Mucosa of descending colon (tissue), 3 donors: Measurements from ENCODE around the gene MAF. TPM values are rescaled to one million over a fixed set of nuclear protein-coding genes. Genes with fewer than 3 reads are reported as not detected.
A peak's percentile ranks its signal among the peaks of the same experiment; 100 is the strongest.

Experiments
- ATAC-seq: fragments of 200-7000 bp; cut with Tn5 transposase; one replicate; pipeline ENCODE4 v1.9.1; 2020; ENCODE audit warnings: mild to moderate bottlenecking, moderate library complexity
- DNase-seq, 3 donors: peaks; one replicate each; pipeline ENCODE4 v3.0.0-alpha.2; 2020
- H3K36me3 ChIP-seq: fragments of 200-600 bp; one replicate; pipeline ENCODE4 v1.8.0; 2021; ENCODE audit warnings: low read depth, mild to moderate bottlenecking
- H3K4me1 ChIP-seq: fragments of 200-600 bp; one replicate; pipeline ENCODE4 v1.8.0; 2021; ENCODE audit warnings: low read depth, mild to moderate bottlenecking
- H3K4me3 ChIP-seq: fragments of 200-600 bp; one replicate; pipeline ENCODE4 v1.8.0; 2021; ENCODE audit warnings: mild to moderate bottlenecking
- H3K9me3 ChIP-seq: fragments of 200-600 bp; one replicate; pipeline ENCODE4 v1.8.0; 2021; ENCODE audit warnings: mild to moderate bottlenecking
- intact Hi-C, 2 donors: fragments of 100-400 bp; cut with DNase I in 1 of 2; cut with micrococcal nuclease in 1 of 2; formaldehyde crosslinking; loops; one replicate each; pipeline versions ENCODE4 v1.11.0 to v1.11.1; 2022; cut with DNase I, micrococcal nuclease
- total RNA-seq, 3 donors: library from RNA; stranded (reverse); fragmentation: NEBNext Ultra II Directional in 2 of 3; extraction: Animal tissue kit (Norgen Biotek cat#: 25700) in 2 of 3; gene quantifications; one replicate each; pipeline versions ENCODE4 v1.2.1 to v1.2.4, GENCODE V29; 2021 to 2023
- TF ChIP-seq, protein P1 (sequence below): fragments of 200-600 bp; IDR thresholded peaks from one replicate; pipeline ENCODE4 v1.8.0; 2022; ENCODE audit warnings: antibody characterized with exemption, mild to moderate bottlenecking
- donor health status: DM: no; HTN: no; CAD: no; lungs with moderate emphysema.
- donor health status: DM: no; HTN: no; CAD: no.
- donor health status: DM: no; HTN: yes; CAD: no.

Gene MAF
- total RNA-seq, 3 donors from 2014 or later: 17.7 to 48.1 (median 25.1) TPM

DNA sequence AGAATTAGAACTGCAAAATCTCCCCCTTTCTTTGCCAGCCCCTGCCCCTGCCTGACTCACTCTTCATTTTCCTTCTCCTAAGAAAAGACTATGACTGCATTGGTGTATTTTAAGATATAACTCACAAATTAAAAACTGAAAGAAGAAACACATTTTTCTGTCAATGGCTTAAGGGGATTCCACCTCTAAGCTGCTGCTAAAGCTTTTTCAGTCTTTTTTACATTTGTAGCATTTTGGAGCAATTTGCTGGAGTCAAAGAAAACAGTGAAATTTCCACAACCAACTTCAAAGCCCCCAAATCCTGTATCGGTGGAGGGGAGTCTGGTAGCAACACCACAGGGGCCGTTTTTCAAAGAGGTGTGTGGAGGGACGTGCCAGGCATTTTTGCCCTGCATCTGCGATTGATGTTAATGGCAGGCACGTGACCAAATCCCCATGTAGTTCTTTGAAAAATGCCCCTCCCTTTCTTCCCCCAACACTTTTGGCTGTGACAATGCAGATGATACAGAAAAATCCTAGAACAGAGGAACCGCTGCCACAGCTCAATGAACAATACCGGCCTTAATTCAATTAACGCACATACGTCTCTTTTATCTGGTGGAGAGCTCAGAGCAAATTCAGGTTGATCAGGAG, 28.5 kb downstream of the MAF start:
- Histone ChIP-seq H3K4me1 (no peaks in the 10 kb centered on the region), H3K36me3 (no peaks in the 10 kb centered on the region), H3K9me3 (no peaks in the 10 kb centered on the region), H3K4me3 (no peak overlapping the region)
- DNase-seq: no peak
- TF ChIP-seq, protein P1, sequence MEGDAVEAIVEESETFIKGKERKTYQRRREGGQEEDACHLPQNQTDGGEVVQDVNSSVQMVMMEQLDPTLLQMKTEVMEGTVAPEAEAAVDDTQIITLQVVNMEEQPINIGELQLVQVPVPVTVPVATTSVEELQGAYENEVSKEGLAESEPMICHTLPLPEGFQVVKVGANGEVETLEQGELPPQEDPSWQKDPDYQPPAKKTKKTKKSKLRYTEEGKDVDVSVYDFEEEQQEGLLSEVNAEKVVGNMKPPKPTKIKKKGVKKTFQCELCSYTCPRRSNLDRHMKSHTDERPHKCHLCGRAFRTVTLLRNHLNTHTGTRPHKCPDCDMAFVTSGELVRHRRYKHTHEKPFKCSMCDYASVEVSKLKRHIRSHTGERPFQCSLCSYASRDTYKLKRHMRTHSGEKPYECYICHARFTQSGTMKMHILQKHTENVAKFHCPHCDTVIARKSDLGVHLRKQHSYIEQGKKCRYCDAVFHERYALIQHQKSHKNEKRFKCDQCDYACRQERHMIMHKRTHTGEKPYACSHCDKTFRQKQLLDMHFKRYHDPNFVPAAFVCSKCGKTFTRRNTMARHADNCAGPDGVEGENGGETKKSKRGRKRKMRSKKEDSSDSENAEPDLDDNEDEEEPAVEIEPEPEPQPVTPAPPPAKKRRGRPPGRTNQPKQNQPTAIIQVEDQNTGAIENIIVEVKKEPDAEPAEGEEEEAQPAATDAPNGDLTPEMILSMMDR: no peak
- intact Hi-C loops: no loop called here
- no peak for ATAC-seq

DNA sequence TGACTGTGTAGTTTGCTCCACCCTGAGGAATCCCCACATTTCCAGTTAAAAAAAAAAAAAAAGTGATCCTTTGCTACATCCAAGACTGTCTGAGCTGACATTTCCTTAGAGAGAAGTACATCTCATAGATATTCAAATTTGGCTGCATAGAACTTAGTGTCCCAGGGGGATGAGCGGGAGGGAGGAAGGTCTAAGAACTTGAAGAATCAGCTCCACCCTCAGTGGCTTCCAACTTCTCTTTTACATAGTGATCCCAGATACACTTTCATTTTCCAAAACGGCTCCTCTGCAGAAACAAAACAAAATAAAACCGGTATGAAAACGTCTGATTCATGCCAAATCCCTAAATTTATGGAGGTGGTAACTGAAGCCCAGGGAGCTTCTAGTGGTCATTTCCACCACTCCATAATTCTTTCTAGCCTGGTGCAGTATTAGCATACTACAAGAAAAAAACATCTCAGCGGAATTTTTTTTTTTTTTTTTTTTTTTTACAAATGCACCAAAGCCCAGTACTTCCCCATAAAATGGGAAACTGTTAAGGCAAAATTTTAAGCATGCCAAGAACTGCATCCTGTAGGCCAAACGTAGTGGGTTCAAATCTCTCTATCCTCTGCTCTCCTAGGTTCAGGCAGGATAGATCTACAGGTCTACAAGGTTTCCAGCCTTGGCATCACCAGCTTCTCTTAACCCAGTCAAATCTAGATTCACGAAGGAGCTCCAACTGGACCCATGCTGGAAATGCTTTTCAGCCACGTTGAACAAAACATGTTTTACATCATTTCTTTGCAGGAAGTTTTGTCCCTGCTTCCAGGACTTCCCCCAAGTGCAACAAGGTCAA, 29.3 kb downstream of the MAF start:
- TF ChIP-seq, protein P1: no peak
- DNase-seq (peak in 1 of 3 donors; percentile 20), ATAC-seq (no peak)
- Histone ChIP-seq H3K4me3 (no peak overlapping the region), H3K9me3 (no peaks in the 10 kb centered on the region), H3K4me1 (no peaks in the 10 kb centered on the region), H3K36me3 (no peaks in the 10 kb centered on the region)
- intact Hi-C loops: no loop called here

DNA sequence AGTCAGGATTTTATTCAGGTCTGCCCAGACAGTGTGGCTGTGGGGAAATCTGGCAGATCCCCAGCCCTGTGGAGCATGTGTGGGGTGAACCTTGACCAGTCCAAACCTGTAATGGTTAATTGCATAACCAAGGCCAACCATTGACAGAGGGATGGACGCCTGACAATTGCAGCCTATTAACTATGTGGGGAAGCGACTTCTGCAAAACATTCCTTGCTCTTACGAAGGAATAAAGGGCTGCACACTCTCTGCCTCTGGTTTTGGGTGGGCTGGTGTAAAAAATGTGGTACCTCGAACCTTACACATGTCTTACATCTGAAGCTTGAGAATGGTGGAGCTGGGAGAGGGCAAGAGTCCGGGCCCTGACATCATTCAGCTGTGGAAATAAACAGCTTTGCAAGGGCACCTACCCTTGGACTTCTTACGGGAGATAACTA, 35.8 kb downstream of the MAF start:
- no peak for DNase-seq
- intact Hi-C loops: no loop called here
- Histone ChIP-seq H3K4me3 (no peak overlapping the region), H3K36me3 (no peaks in the 10 kb centered on the region), H3K4me1 (no peaks in the 10 kb centered on the region), H3K9me3 (no peaks in the 10 kb centered on the region)
- TF ChIP-seq, protein P1: no peak
- ATAC-seq: no peak

DNA sequence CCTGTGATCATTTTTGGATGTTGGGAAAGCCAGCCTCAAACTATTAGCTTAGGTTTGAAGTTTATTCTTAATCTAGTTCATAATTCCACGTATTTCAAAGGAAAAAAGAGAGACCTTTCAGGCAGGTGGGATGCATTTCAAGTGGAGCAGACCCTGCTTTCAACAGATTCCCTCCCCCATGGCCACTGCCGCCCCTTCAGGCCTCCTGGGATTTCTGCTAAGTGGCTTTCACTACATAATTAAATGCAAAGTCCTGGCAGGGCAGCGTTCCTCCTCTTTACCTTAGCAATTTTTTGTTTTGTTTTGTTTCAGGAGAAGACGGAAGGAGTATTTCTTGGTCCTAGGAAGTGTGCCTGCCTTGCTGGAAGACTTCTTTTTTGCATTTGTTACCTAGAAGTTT, 36.6 kb downstream of the MAF start:
- ATAC-seq (no peak), DNase-seq (no peak)
- no peaks in the 10 kb centered on the region for H3K4me1 ChIP-seq
- H3K4me3 ChIP-seq: no peak overlapping the region
- TF ChIP-seq, protein P1: no peak
- no peaks in the 10 kb centered on the region for H3K36me3 ChIP-seq
- intact Hi-C loops: no loop called here
- H3K9me3 ChIP-seq: no peaks in the 10 kb centered on the region

DNA sequence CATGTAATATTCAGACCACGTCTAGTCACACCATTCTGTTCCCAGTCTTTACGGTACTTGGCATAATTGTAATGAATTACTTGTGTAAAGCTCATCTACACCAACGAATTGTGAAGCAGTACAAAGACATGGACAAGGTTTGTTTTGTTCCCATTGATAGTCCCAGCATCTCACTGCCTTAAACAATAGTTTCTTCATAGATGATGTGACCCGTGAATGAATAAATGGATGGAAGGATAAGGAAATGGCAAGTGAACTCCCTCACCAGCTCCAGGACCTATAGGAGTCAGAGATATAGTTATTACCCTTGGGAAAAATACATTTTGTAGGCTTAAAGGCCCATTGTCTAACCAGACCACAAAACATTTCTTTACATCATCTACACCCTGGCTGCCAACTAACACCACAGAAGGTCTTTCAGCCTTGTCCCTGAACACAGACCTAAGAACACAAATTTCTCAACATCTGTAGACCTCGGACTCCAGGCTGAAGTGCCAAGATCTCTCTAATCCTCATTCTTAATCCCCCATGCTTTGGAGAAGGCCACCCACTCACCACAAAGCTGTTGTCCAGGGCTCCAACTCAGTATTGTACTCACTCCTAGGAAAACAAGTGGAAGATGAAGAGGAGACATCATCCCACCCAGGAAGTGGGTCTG, 38.2 kb downstream of the MAF start:
- Histone ChIP-seq H3K4me1 (no peaks in the 10 kb centered on the region), H3K4me3 (no peak overlapping the region), H3K9me3 (no peaks in the 10 kb centered on the region), H3K36me3 (no peaks in the 10 kb centered on the region)
- DNase-seq (no peak), ATAC-seq (no peak)
- TF ChIP-seq, protein P1: no peak
- intact Hi-C loops: no loop called here
